HUES64 (cell line): ENCODE measurements around the gene KIF25.
"Not testable (repeated sequence)": the region's sequence is repeated elsewhere in the genome, so short reads cannot be mapped to it uniquely, and the experiment has no call there.

Experiments used
- H3K27ac ChIP-seq: 2 replicates; pipeline ENCODE4 v1.7.0; 2013; ENCODE audit warnings: low read depth, low read length, inconsistent platforms
- H3K27me3 ChIP-seq: 2 replicates; pipeline ENCODE4 v1.6.1; 2013; ENCODE audit warnings: mild to moderate bottlenecking, low read length; ENCODE audit not compliant: insufficient read depth
- H3K36me3 ChIP-seq: 2 replicates; pipeline ENCODE4 v1.6.1; 2013; ENCODE audit warnings: mild to moderate bottlenecking, low read length; ENCODE audit not compliant: insufficient read depth
- H3K4me1 ChIP-seq: 2 replicates; pipeline ENCODE4 v1.6.1; 2013; ENCODE audit warnings: mild to moderate bottlenecking, low read length, moderate library complexity; ENCODE audit not compliant: insufficient read depth
- H3K4me3 ChIP-seq: 2 replicates; pipeline ENCODE4 v1.5.1; 2013; ENCODE audit warnings: mild to moderate bottlenecking, low read length, moderate library complexity
- H3K9ac ChIP-seq: 2 replicates; pipeline ENCODE4 v1.6.1; 2013; ENCODE audit warnings: mild to moderate bottlenecking, low read depth, low read length
- H3K9me3 ChIP-seq: 2 replicates; pipeline ENCODE4 v1.6.1; 2013; ENCODE audit warnings: low read depth, low read length; ENCODE audit not compliant: insufficient read depth
- WGBS: fragments of 150-250, 120-280 bp; methylation state at CpG from one replicate; pipeline ENCODE4 v1.1.7; 2013; ENCODE audit warnings: missing lambda C conversion rate; 5-methylcytosine and 5-hydroxymethylcytosine counted together

Gene KIF25

DNA sequence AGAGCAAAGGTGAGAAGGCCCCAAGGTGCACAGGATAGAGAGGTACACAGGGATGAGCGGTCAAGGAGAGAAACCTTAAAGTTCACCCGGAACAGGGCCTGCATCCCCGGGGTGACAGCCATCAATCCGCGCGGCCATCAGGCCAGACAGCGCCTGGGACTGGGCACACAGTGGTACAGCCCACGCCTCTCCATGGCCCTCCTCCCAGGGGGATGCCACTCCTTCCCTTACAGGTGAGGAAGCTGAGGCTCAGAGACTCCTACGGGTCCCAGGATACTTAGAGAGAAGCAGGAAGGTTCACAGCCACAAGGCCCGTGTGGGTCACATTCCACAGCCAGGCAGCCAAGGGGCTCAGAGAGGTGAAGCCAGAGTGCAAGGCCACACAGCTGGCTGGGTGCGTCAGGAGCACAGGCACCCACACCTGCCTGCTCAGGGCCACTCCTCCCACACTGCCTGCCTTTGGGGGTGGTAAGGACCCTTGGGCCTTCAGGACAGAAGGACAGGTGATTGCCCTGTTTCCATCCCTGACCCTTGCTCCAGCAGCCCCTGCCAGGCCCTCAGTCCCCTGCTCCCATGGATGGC lies 66.8 kb downstream of the KIF25 start:
- H3K9ac ChIP-seq: no peak overlapping the region
- no peaks in the 10 kb centered on the region for H3K4me1 ChIP-seq
- no peak overlapping the region for H3K27ac ChIP-seq
- no peaks in the 10 kb centered on the region for H3K9me3 ChIP-seq
- no peaks in the 10 kb centered on the region for H3K36me3 ChIP-seq
- no peak overlapping the region for H3K4me3 ChIP-seq
- no peaks in the 10 kb centered on the region for H3K27me3 ChIP-seq
- 91% methylated on average over 11 of the region's 11 CpGs for WGBS

- H3K27me3 ChIP-seq: no peaks in the 10 kb centered on the region
- 95% methylated on average over 24 of the region's 24 CpGs for WGBS
- H3K9me3 ChIP-seq: no peaks in the 10 kb centered on the region
- no peak overlapping the region for H3K27ac ChIP-seq
- no peak overlapping the region for H3K4me3 ChIP-seq
- H3K4me1 ChIP-seq: no peaks in the 10 kb centered on the region
- H3K36me3 ChIP-seq: no peaks in the 10 kb centered on the region
- no peak overlapping the region for H3K9ac ChIP-seq
These were observed 69.7 kb downstream of the KIF25 start for GRCh38 chr6:168067081-168067759.

- Histone ChIP-seq H3K36me3 (no peaks in the 10 kb centered on the region), H3K27me3 (0 out of 2 replicates have a peak, but pooled peaks cover 3% of the 10 kb centered on the region), H3K4me3 (no peak overlapping the region)
These were observed 73.3 kb downstream of the KIF25 start for GRCh38 chr6:168070804-168071203.

DNA sequence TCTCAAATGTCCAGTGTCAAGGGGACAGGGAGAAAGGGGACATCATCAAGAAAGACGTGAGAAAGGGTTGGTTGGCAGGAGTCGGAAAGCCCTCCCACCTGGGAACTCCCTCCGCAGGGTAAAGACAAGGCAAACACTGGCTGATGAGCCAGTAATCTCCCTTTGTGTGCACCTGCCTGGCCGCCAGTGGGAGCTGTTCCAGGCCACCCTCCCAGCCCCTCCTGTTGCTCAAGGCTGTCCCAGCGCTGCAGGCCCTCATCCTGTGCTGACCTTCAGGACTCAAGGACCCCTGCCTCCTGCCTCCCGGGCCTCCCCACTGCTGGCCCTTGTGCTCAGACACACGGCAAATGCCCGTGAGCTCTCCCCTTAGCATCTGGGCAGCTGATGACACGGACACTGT lies 74.1 kb downstream of the KIF25 start:
- H3K4me3 ChIP-seq: no peak overlapping the region
- WGBS: 71% methylated on average over 9 of the region's 9 CpGs
- no peaks in the 10 kb centered on the region for H3K36me3 ChIP-seq

More at GRCh38 chr6:168070804-168071203, 73.3 kb downstream of the KIF25 start:
- Histone ChIP-seq H3K4me1 (no peaks in the 10 kb centered on the region), H3K9me3 (no peaks in the 10 kb centered on the region), H3K27ac (no peak overlapping the region), H3K9ac (no peak overlapping the region)
- 92% methylated on average over 7 of the region's 7 CpGs for WGBS

GRCh38 chr6:168072261-168072660 lies 74.8 kb downstream of the KIF25 start:
- WGBS: 93% methylated on average over 24 of the region's 24 CpGs
- Histone ChIP-seq H3K4me3 (no peak overlapping the region), H3K27ac (no peak overlapping the region), H3K36me3 (no peaks in the 10 kb centered on the region), H3K9me3 (no peaks in the 10 kb centered on the region), H3K4me1 (no peaks in the 10 kb centered on the region), H3K27me3 (0 out of 2 replicates have a peak, but pooled peaks cover 3% of the 10 kb centered on the region), H3K9ac (no peak overlapping the region)

More for the DNA sequence above, 74.1 kb downstream of the KIF25 start:
- H3K27ac ChIP-seq: no peak overlapping the region
- H3K9ac ChIP-seq: no peak overlapping the region
- H3K27me3 ChIP-seq: 0 out of 2 replicates have a peak, but pooled peaks cover 3% of the 10 kb centered on the region
- H3K4me1 ChIP-seq: no peaks in the 10 kb centered on the region
- H3K9me3 ChIP-seq: no peaks in the 10 kb centered on the region

DNA sequence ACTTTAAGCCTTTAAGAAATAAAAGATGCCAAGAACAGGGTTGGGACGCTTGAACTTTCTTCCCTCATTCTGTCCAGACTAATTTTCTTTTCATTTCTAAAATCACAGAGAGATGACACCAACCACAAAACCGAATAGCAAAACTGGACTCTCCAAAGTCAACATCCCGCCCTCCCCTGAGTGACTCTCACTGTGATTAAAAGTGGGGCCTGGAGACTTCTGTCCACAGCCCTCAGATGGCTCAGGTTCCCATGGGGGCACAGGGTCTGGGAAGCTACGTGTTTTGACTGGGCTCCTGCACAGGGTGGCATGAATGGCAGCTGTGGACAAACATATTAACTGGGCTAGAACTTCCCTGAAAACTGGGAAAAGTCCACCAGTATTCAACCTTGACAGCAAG lies 75.3 kb downstream of the KIF25 start:
- Histone ChIP-seq H3K4me3 (no peak overlapping the region), H3K4me1 (no peaks in the 10 kb centered on the region), H3K27me3 (0 out of 2 replicates have a peak, but pooled peaks cover 3% of the 10 kb centered on the region), H3K27ac (no peak overlapping the region), H3K36me3 (no peaks in the 10 kb centered on the region), H3K9me3 (no peaks in the 10 kb centered on the region), H3K9ac (no peak overlapping the region)
- 93% methylated on average over 4 of the region's 4 CpGs for WGBS

- no peaks in the 10 kb centered on the region for H3K36me3 ChIP-seq
- H3K9me3 ChIP-seq: no peaks in the 10 kb centered on the region
- no peak overlapping the region for H3K27ac ChIP-seq
- H3K4me1 ChIP-seq: no peaks in the 10 kb centered on the region
- H3K4me3 ChIP-seq: no peak overlapping the region
- 91% methylated on average over 13 of the region's 13 CpGs for WGBS
- H3K9ac ChIP-seq: no peak overlapping the region
- H3K27me3 ChIP-seq: 0 out of 2 replicates have a peak, but pooled peaks cover 3% of the 10 kb centered on the region
These were observed 76.7 kb downstream of the KIF25 start for GRCh38 chr6:168073937-168074730.

- Histone ChIP-seq H3K27me3 (0 out of 2 replicates have a peak, but pooled peaks cover 3% of the 10 kb centered on the region), H3K9me3 (no peaks in the 10 kb centered on the region), H3K4me3 (no peak overlapping the region), H3K9ac (no peak overlapping the region), H3K36me3 (no peaks in the 10 kb centered on the region), H3K4me1 (no peaks in the 10 kb centered on the region), H3K27ac (no peak overlapping the region)
- WGBS: 94% methylated on average over 13 of the region's 13 CpGs
These were observed 77.7 kb downstream of the KIF25 start for GRCh38 chr6:168075216-168075615.

GRCh38 chr6:168075787-168076202 lies 78.3 kb downstream of the KIF25 start:
- Histone ChIP-seq H3K27me3 (0 out of 2 replicates have a peak, but pooled peaks cover 3% of the 10 kb centered on the region), H3K9me3 (no peaks in the 10 kb centered on the region), H3K9ac (no peak overlapping the region), H3K4me1 (no peaks in the 10 kb centered on the region), H3K4me3 (no peak overlapping the region), H3K36me3 (no peaks in the 10 kb centered on the region), H3K27ac (no peak overlapping the region)
- WGBS: 92% methylated on average over 34 of the region's 34 CpGs

GRCh38 chr6:168077401-168077800 lies 79.9 kb downstream of the KIF25 start:
- H3K9me3 ChIP-seq, H3K9ac ChIP-seq, H3K4me3 ChIP-seq, H3K27me3 ChIP-seq, H3K4me1 ChIP-seq, H3K27ac ChIP-seq, H3K36me3 ChIP-seq: not testable (repeated sequence)
- 92% methylated on average over 7 of the region's 7 CpGs for WGBS
